GM23338 (cell line): ENCODE measurements around the gene VIPR1. TPM values are rescaled to one million over a fixed set of nuclear protein-coding genes. Genes with fewer than 3 reads are reported as not detected.
A peak's percentile ranks its signal among the peaks of the same experiment; 100 is the strongest.

Experiments
- ATAC-seq: fragments of 200-7000 bp; cut with Tn5 transposase; 3 replicates; pipeline ENCODE4 v1.9.1; 2020
- DNase-seq: peaks from one replicate; pipeline ENCODE4 v3.0.0-alpha.2; 2015; ENCODE audit warnings: low spot score
- H2AFZ ChIP-seq: fragments of 200-600 bp; sonication (generic); 2 replicates; pipeline ENCODE4 v1.8.0; 2016; ENCODE audit warnings: antibody characterized with exemption, mild to moderate bottlenecking, moderate library complexity
- H3F3A ChIP-seq: fragments of 200-600 bp; sonication (generic); replicated peaks from 2 replicates; pipeline ENCODE4 v1.8.0; 2017; ENCODE audit warnings: antibody characterized with exemption, mixed run types, low read depth
- H3K27ac ChIP-seq: fragments of 200-600 bp; sonication (generic); 2 replicates; pipeline ENCODE4 v1.6.1; 2016; ENCODE audit warnings: low read depth
- H3K27me3 ChIP-seq: fragments of 200-600 bp; sonication (generic); 2 replicates; pipeline ENCODE4 v1.8.0; 2016; ENCODE audit warnings: mild to moderate bottlenecking, mixed run types, moderate library complexity; ENCODE audit not compliant: insufficient read depth
- H3K36me3 ChIP-seq: fragments of 200-600 bp; sonication (generic); 2 replicates; pipeline ENCODE4 v1.8.0; 2016; ENCODE audit warnings: mild to moderate bottlenecking; ENCODE audit not compliant: insufficient read depth
- H3K4me1 ChIP-seq: fragments of 200-600 bp; sonication (generic); 2 replicates; pipeline ENCODE4 v1.8.0; 2016; ENCODE audit warnings: mild to moderate bottlenecking, moderate library complexity; ENCODE audit not compliant: insufficient read depth
- H3K4me2 ChIP-seq: fragments of 200-600 bp; sonication (generic); 2 replicates; pipeline ENCODE4 v1.7.1; 2017; ENCODE audit warnings: mixed run types
- H3K4me3 ChIP-seq: fragments of 200-600 bp; sonication (generic); 2 replicates; pipeline ENCODE4 v1.6.1; 2016; ENCODE audit warnings: mixed run types
- H3K79me2 ChIP-seq: fragments of 200-600 bp; sonication (generic); replicated peaks from 2 replicates; pipeline ENCODE4 v1.8.0; 2017; ENCODE audit warnings: mild to moderate bottlenecking; ENCODE audit not compliant: insufficient read depth
- H3K9me2 ChIP-seq: fragments of 200-600 bp; sonication (generic); 2 replicates; pipeline ENCODE4 v1.8.0; 2017; ENCODE audit not compliant: insufficient read depth
- H4K20me1 ChIP-seq: fragments of 200-600 bp; sonication (generic); replicated peaks from 2 replicates; pipeline ENCODE4 v1.8.0; 2017; ENCODE audit warnings: mild to moderate bottlenecking; ENCODE audit not compliant: insufficient read depth
- H3K27ac Mint-ChIP-seq: 2 replicates; pipeline ENCODE4 v1.8.0; 2020; ENCODE audit warnings: inconsistent platforms, mild to moderate bottlenecking, moderate library complexity, mixed read lengths
- H3K27me3 Mint-ChIP-seq: 3 replicates; pipeline ENCODE4 v1.8.0; 2022; ENCODE audit warnings: low read depth, mild to moderate bottlenecking, moderate library complexity, mixed read lengths, inconsistent platforms; ENCODE audit not compliant: insufficient read depth, poor library complexity
- H3K36me3 Mint-ChIP-seq: 3 replicates; pipeline ENCODE4 v1.8.0; 2021; ENCODE audit warnings: low read depth, mild to moderate bottlenecking, inconsistent platforms, moderate library complexity, mixed read lengths
- H3K4me1 Mint-ChIP-seq: 3 replicates; pipeline ENCODE4 v1.8.0; 2020; ENCODE audit warnings: mild to moderate bottlenecking, inconsistent platforms, mixed read lengths
- H3K4me3 Mint-ChIP-seq: 3 replicates; pipeline ENCODE4 v1.8.0; 2021; ENCODE audit warnings: moderate library complexity, mild to moderate bottlenecking, inconsistent platforms, mixed read lengths
- H3K9me3 Mint-ChIP-seq: 3 replicates; pipeline ENCODE4 v1.8.0; 2020; ENCODE audit warnings: moderate library complexity, mild to moderate bottlenecking, inconsistent platforms, mixed read lengths
- EZH2phosphoT487 ChIP-seq: fragments of 200-600 bp; sonication (generic); IDR thresholded peaks from one replicate; pipeline ENCODE4 v1.8.1; 2018; ENCODE audit warnings: antibody characterized with exemption; ENCODE audit not compliant: unreplicated experiment
- JUNB ChIP-seq: IDR thresholded peaks from one replicate; pipeline ENCODE4 v1.6.1; 2016; ENCODE audit warnings: antibody characterized with exemption; ENCODE audit not compliant: unreplicated experiment
- NANOG ChIP-seq: IDR thresholded peaks from 2 replicates; pipeline ENCODE4 v1.6.1; 2016; ENCODE audit warnings: antibody characterized with exemption, borderline replicate concordance
- STAT1 ChIP-seq: IDR thresholded peaks from one replicate; pipeline ENCODE4 v1.6.1; 2016; ENCODE audit warnings: antibody characterized with exemption; ENCODE audit not compliant: unreplicated experiment
- ZNF114 ChIP-seq: fragments of 250-450 bp; sonication (Bioruptor Pico); IDR thresholded peaks from 2 replicates; pipeline ENCODE4 v1.5.0; 2020; ENCODE audit warnings: mild to moderate bottlenecking, moderate library complexity
- ZNF331 ChIP-seq: fragments of 250-450 bp; sonication (Bioruptor Pico); IDR thresholded peaks from 2 replicates; pipeline ENCODE4 v1.5.0; 2020; ENCODE audit warnings: low read depth, mild to moderate bottlenecking, moderate library complexity
- ZNF462 ChIP-seq: fragments of 250-450 bp; sonication (Bioruptor Pico); IDR thresholded peaks from 2 replicates; pipeline ENCODE4 v1.5.0; 2020; ENCODE audit warnings: mild to moderate bottlenecking, moderate library complexity
- polyA plus RNA-seq: library from polyadenylated mRNA; unstranded; fragments of >200 nt; fragmentation: Nextera tagmentation; extraction: Ambion mirVana; gene quantifications from 2 replicates; pipeline ENCODE4 v1.2.1, GENCODE V29; 2016
- total RNA-seq: library from RNA; depleted of rRNA; stranded (reverse); fragments of >200 nt; shearing (Covaris generic); gene quantifications from 2 replicates; pipeline ENCODE4 v1.2.3, GENCODE V29; 2014
- TF ChIP-seq, protein P1 (sequence below): IDR thresholded peaks from one replicate; pipeline ENCODE4 v1.6.1; 2018; ENCODE audit warnings: antibody characterized with exemption; ENCODE audit not compliant: unreplicated experiment

Gene VIPR1
- total and polyA plus RNA-seq, 2 experiments from 2014 or later = 6.3 to 19.3 TPM

DNA sequence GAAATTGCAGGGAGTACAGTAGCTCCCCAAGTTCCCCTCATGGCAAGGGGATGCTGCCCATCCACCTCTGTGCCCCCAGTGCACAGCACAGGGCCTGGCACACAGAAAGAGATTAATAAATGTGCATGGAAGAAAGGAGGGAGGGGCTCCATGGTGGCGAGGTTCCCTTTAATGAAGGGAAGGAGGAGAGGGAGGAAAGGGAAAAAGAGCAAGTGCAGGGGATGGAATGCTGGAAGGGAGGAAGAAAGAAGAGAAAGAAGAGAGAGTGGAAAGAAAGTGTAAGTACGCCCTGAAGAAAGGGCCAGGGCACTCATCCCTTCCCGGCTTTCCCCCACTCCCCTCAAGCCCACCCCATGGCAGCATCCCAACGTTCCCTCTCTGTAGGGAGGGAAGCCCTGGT lies 1.5 kb upstream of the VIPR1 start:
- Histone ChIP-seq H3K4me2 (peak overlapping the region; percentile 100), H3K27me3 (peaks cover 55% of the 10 kb centered on the region)
- H3K4me3 Mint-ChIP-seq = peak overlapping the region; percentile 88

More for the DNA sequence above, 1.5 kb upstream of the VIPR1 start:
- Mint-ChIP-seq H3K27me3 (peaks cover 42% of the 10 kb centered on the region), H3K9me3 (peaks cover 3% of the 10 kb centered on the region; the same call in 1 of the 3 replicates), H3K36me3 (no peaks in the 10 kb centered on the region; the same call in 2 of the 3 replicates), H3K4me1 (peaks cover 37% of the 10 kb centered on the region), H3K27ac (no peak overlapping the region)
- Histone ChIP-seq H3K4me3 (peak overlapping the region; percentile 96), H3K36me3 (no peaks in the 10 kb centered on the region), H3K27ac (no peak overlapping the region), H3F3A (no peaks in the 10 kb centered on the region), H3K79me2 (no peaks in the 10 kb centered on the region), H2AFZ (peak overlapping the region; percentile 100), H3K9me2 (no peaks in the 10 kb centered on the region), H3K4me1 (peaks cover 6% of the 10 kb centered on the region; the same call in 1 of the 2 replicates), H4K20me1 (no peaks in the 10 kb centered on the region)
- ATAC-seq (no peak), DNase-seq (peak; percentile 53)
- TF ChIP-seq, protein P1, sequence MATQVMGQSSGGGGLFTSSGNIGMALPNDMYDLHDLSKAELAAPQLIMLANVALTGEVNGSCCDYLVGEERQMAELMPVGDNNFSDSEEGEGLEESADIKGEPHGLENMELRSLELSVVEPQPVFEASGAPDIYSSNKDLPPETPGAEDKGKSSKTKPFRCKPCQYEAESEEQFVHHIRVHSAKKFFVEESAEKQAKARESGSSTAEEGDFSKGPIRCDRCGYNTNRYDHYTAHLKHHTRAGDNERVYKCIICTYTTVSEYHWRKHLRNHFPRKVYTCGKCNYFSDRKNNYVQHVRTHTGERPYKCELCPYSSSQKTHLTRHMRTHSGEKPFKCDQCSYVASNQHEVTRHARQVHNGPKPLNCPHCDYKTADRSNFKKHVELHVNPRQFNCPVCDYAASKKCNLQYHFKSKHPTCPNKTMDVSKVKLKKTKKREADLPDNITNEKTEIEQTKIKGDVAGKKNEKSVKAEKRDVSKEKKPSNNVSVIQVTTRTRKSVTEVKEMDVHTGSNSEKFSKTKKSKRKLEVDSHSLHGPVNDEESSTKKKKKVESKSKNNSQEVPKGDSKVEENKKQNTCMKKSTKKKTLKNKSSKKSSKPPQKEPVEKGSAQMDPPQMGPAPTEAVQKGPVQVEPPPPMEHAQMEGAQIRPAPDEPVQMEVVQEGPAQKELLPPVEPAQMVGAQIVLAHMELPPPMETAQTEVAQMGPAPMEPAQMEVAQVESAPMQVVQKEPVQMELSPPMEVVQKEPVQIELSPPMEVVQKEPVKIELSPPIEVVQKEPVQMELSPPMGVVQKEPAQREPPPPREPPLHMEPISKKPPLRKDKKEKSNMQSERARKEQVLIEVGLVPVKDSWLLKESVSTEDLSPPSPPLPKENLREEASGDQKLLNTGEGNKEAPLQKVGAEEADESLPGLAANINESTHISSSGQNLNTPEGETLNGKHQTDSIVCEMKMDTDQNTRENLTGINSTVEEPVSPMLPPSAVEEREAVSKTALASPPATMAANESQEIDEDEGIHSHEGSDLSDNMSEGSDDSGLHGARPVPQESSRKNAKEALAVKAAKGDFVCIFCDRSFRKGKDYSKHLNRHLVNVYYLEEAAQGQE = no peak
- TF ChIP-seq STAT1 (no peak), JUNB (no peak), EZH2phosphoT487 (no peak), ZNF114 (CRISPR knock-in tag) (no peak), ZNF462 (CRISPR knock-in tag) (no peak), NANOG (no peak), ZNF331 (CRISPR knock-in tag) (no peak)
